Measurements from ENCODE around the gene ASB15. TPM values are rescaled to one million over a fixed set of nuclear protein-coding genes. Genes with fewer than 3 reads are reported as not detected.

ASB15 gene
- total and polyA plus RNA-seq, 2 donors from 2014 or later: 1.8 TPM; not detected in 1

GRCh38 chr7:123573341-123573740 lies 28.3 kb upstream of the ASB15 start:
- H3K4me1 ChIP-seq (ENCODE audit: control insufficient read depth in 2 of 3, insufficient read depth in 2 of 3, low read depth in 1 of 3, low read length in 3 of 3): no peaks in the 10 kb centered on the region
- no peaks in the 10 kb centered on the region for H3K36me3 ChIP-seq (ENCODE audit: control insufficient read depth in 2 of 3, insufficient read depth in 3 of 3, low read length in 3 of 3)
- H3K27me3 ChIP-seq (ENCODE audit: control insufficient read depth, insufficient read depth, low read length): no peaks in the 10 kb centered on the region
- no peaks in the 10 kb centered on the region for H3K9me3 ChIP-seq (ENCODE audit: control insufficient read depth in 2 of 3, insufficient read depth in 1 of 3, low read length in 3 of 3)
- no peak for FAIRE-seq
- no peak overlapping the region for H3K4me3 ChIP-seq (ENCODE audit: low read length in 3 of 3)
- TF ChIP-seq CTCF (IDR thresholded peaks at IDR 0.05; ENCODE audit: borderline replicate concordance, extremely low read depth, insufficient read depth): no peak
- H3K9ac ChIP-seq (ENCODE audit: low read length in 3 of 3): no peak overlapping the region
- DNase-seq: peak in 3 of 5 donors; percentile 13 to 31 (median 19)
- intact Hi-C loops (cut with DNase I): no loop called here
- no peak overlapping the region for H3K27ac ChIP-seq (ENCODE audit: low read depth in 2 of 2, low read length in 2 of 2)

GRCh38 chr7:123573896-123574467 lies 27.6 kb upstream of the ASB15 start:
- no peak for FAIRE-seq
- no peak overlapping the region for H3K27ac ChIP-seq (ENCODE audit: low read depth in 2 of 2, low read length in 2 of 2)

GRCh38 chr7:123579416-123579815 lies 22.2 kb upstream of the ASB15 start:
- Histone ChIP-seq H3K4me3 (ENCODE audit: low read length in 3 of 3) (no peak overlapping the region), H3K27me3 (ENCODE audit: control insufficient read depth, insufficient read depth, low read length) (no peaks in the 10 kb centered on the region), H3K36me3 (ENCODE audit: control insufficient read depth in 2 of 3, insufficient read depth in 3 of 3, low read length in 3 of 3) (no peaks in the 10 kb centered on the region), H3K9ac (ENCODE audit: low read length in 3 of 3) (no peak overlapping the region), H3K9me3 (ENCODE audit: control insufficient read depth in 2 of 3, insufficient read depth in 1 of 3, low read length in 3 of 3) (no peaks in the 10 kb centered on the region), H3K4me1 (ENCODE audit: control insufficient read depth in 2 of 3, insufficient read depth in 2 of 3, low read depth in 1 of 3, low read length in 3 of 3) (no peaks in the 10 kb centered on the region), H3K27ac (ENCODE audit: low read depth in 2 of 2, low read length in 2 of 2) (no peak overlapping the region)
- intact Hi-C loops (cut with DNase I): no loop called here
- TF ChIP-seq CTCF (IDR thresholded peaks at IDR 0.05; ENCODE audit: borderline replicate concordance, extremely low read depth, insufficient read depth): no peak
- FAIRE-seq (no peak), DNase-seq (no peak)

More at GRCh38 chr7:123573896-123574467, 27.6 kb upstream of the ASB15 start:
- no peaks in the 10 kb centered on the region for H3K4me1 ChIP-seq (ENCODE audit: control insufficient read depth in 2 of 3, insufficient read depth in 2 of 3, low read depth in 1 of 3, low read length in 3 of 3)
- H3K9ac ChIP-seq (ENCODE audit: low read length in 3 of 3): no peak overlapping the region
- DNase-seq: no peak
- no peaks in the 10 kb centered on the region for H3K27me3 ChIP-seq (ENCODE audit: control insufficient read depth, insufficient read depth, low read length)
- no peak for TF ChIP-seq CTCF (IDR thresholded peaks at IDR 0.05; ENCODE audit: borderline replicate concordance, extremely low read depth, insufficient read depth)
- no peak overlapping the region for H3K4me3 ChIP-seq (ENCODE audit: low read length in 3 of 3)
- intact Hi-C loops (cut with DNase I): no loop called here
- no peaks in the 10 kb centered on the region for H3K9me3 ChIP-seq (ENCODE audit: control insufficient read depth in 2 of 3, insufficient read depth in 1 of 3, low read length in 3 of 3)
- H3K36me3 ChIP-seq (ENCODE audit: control insufficient read depth in 2 of 3, insufficient read depth in 3 of 3, low read length in 3 of 3): no peaks in the 10 kb centered on the region

Data from kidney (tissue), 14 donors.